Heart left ventricle (tissue), 16 donors: Measurements from ENCODE around the gene RIMS3. TPM values are rescaled to one million over a fixed set of nuclear protein-coding genes. Genes with fewer than 3 reads are reported as not detected.

Experiments
- ATAC-seq, 4 donors: fragments of 200-7000 bp; cut with Tn5 transposase; one replicate each; pipeline ENCODE4 v1.9.1; 2020 to 2022; ENCODE audit warnings: moderate library complexity in 4 of 4, mild to moderate bottlenecking in 3 of 4, moderate number of reproducible peaks in 1 of 4
- DNase-seq, 5 donors: peaks; one replicate each; pipeline ENCODE4 v3.0.0-alpha.2; 2020
- H3K27ac ChIP-seq, 12 donors: fragments of 200-600 bp; sonication (generic) in 4 of 12; one replicate each; pipeline versions ENCODE4 v1.5.0 to v1.8.0; 2016 to 2022; ENCODE audit warnings: mild to moderate bottlenecking in 2 of 12
- H3K27me3 ChIP-seq, 9 donors: fragments of 200-600 bp; sonication (generic) in 2 of 9; one replicate each; pipeline versions ENCODE4 v1.5.1 to v1.8.0; 2016 to 2022; ENCODE audit warnings: mild to moderate bottlenecking in 3 of 9
- H3K36me3 ChIP-seq, 9 donors: fragments of 200-600 bp; sonication (generic) in 2 of 9; one replicate each; pipeline versions ENCODE4 v1.5.0 to v1.8.0; 2018 to 2022; ENCODE audit warnings: mild to moderate bottlenecking in 2 of 9
- H3K4me1 ChIP-seq, 12 donors: fragments of 200-600 bp; sonication (generic) in 4 of 12; one replicate each; pipeline versions ENCODE4 v1.5.0 to v1.8.0; 2016 to 2022; ENCODE audit warnings: mild to moderate bottlenecking in 3 of 12
- H3K4me3 ChIP-seq, 12 donors: fragments of 200-600 bp; sonication (generic) in 4 of 12; one replicate each; pipeline versions ENCODE4 v1.5.0 to v1.8.0; 2017 to 2022; ENCODE audit warnings: mild to moderate bottlenecking in 9 of 12, moderate library complexity in 4 of 12
- H3K9me3 ChIP-seq, 12 donors: fragments of 200-600 bp; sonication (generic) in 4 of 12; one replicate each; pipeline versions ENCODE4 v1.5.0 to v1.8.0; 2016 to 2022; ENCODE audit warnings: mild to moderate bottlenecking in 1 of 12
- CTCF ChIP-seq, 12 donors: fragments of 200-600 bp; sonication (generic) in 4 of 12; IDR thresholded peaks; one replicate each; pipeline versions ENCODE4 v1.5.0 to v1.8.0; 2018 to 2022; ENCODE audit warnings: antibody characterized with exemption in 12 of 12, mild to moderate bottlenecking in 5 of 12
- POLR2A ChIP-seq, 2 donors: fragments of 450-650 bp; IDR thresholded peaks; one replicate each; pipeline ENCODE4 v1.6.1; 2017; ENCODE audit warnings: antibody characterized with exemption in 2 of 2, mild to moderate bottlenecking in 2 of 2, moderate library complexity in 2 of 2
- WGBS, 4 donors: extraction: QIAGEN DNeasy Blood & Tissue Kit in 2 of 4; methylation state at CpG; one replicate each; pipeline versions ENCODE4 v1.1.5 to v1.1.7; 2013 to 2018; 5-methylcytosine and 5-hydroxymethylcytosine counted together
- intact Hi-C, 10 donors: fragments of 100-400 bp; cut with DNase I; formaldehyde crosslinking; loops; one replicate each; pipeline versions ENCODE4 v1.11.1 to v1.14.2; 2022
- polyA plus RNA-seq, 2 donors: library from polyadenylated mRNA; stranded (reverse); fragments of 200-250 nt; gene quantifications; one replicate each; pipeline ENCODE4 v1.2.3, GENCODE V29; 2013
- total RNA-seq, 9 donors: library from RNA; depleted of rRNA in 2 of 9; stranded (reverse); fragments of >200 nt in 2 of 9; fragmentation: NEBNext Ultra II Directional in 3 of 9; extraction: Animal tissue kit (Norgen Biotek cat#: 25700) in 3 of 9; gene quantifications; one replicate each; pipeline versions ENCODE4 v1.1.0 to v1.2.4, GENCODE V29; 2016 to 2023
- donor health status: ischemic (EF 13 %, LVEDD 7.1; RV severe dilation, severe dysfunction).
- donor health status: healthy with polysubstance abuse.
- donor health status: DM: no; HTN: yes; CAD: no.
- donor health status: DM: no; HTN: no; CAD: no.
- donor health status: ischemic (EF 25% LVEDD 6.9; RV normal size, moderate dysfunction).
- donor health status: ischemic (EF 25% LVEDD 5.7; RV mildly dilated, moderate dysfunction).
- donor health status: healthy.
- donor health status: DM: yes; HTN: yes; CAD: no.
- donor health status: ischemic (EF 35%, LVEDD 5.7; RV mildly dilated, moderate dysfunction).
- donor health status: nonischemic (EF 11% LVEDD 7.7; RV severe dilation, severe dysfunction).
- donor health status: DM: yes; HTN: yes; CAD: no.
- donor health status: PGD.
- donor health status: ischemic (EF 29% LVEDD 5.4; RV normal size, mild dysfunction).
- donor health status: nonischemic (EF 23%, LVEDD 6.1; RV moderate dilation, normal function).

The RIMS3 gene
- total and polyA plus RNA-seq, 11 donors, result 0.23 to 3.0 (median 1.00) TPM

DNA sequence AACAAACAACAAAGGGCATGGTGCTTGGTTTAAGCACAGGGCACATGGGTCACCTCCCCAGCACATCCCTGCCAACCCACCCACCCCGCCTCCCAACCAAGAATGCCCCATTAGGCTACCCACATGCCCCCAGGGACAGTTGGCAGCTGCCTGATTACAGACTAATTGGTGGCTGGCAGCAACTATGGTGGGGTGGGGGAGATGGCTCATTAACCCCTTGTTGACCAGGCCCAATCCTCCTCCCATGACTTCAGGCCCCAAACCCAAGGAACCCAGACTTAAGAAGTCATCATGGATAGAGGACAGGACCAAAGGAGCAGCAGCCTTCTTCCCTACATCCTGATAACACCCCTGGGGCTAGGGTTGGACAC, 1.3 kb downstream of the RIMS3 start:
- DNase-seq (no peak), ATAC-seq (no peak)
- TF ChIP-seq CTCF (IDR thresholded peaks at IDR 0.05) (no peak), POLR2A (IDR thresholded peaks at IDR 0.05) (no peak)
- H3K36me3 ChIP-seq, result no peaks in the 10 kb centered on the region
- intact Hi-C loops, result loop anchor here in 4 of 10 donors (5.0 to 10.0 kb wide), 3 partner anchors 37 to 49 kb away; no protein-coding TSS in a partner anchor
- H3K27ac ChIP-seq, result no peak overlapping the region
- WGBS, 4 donors, result 93 to 100% (median 96%) methylated on average over 1 of the region's 1 CpG; no CpG with 5 or more reads in 1 of the 4 donors
- H3K4me1 ChIP-seq, result peaks cover 0 to 27% (median 9%) of the 10 kb centered on the region in 12 donors
- no peaks in the 10 kb centered on the region for H3K9me3 ChIP-seq
- no peaks in the 10 kb centered on the region for H3K27me3 ChIP-seq
- no peak overlapping the region for H3K4me3 ChIP-seq

DNA sequence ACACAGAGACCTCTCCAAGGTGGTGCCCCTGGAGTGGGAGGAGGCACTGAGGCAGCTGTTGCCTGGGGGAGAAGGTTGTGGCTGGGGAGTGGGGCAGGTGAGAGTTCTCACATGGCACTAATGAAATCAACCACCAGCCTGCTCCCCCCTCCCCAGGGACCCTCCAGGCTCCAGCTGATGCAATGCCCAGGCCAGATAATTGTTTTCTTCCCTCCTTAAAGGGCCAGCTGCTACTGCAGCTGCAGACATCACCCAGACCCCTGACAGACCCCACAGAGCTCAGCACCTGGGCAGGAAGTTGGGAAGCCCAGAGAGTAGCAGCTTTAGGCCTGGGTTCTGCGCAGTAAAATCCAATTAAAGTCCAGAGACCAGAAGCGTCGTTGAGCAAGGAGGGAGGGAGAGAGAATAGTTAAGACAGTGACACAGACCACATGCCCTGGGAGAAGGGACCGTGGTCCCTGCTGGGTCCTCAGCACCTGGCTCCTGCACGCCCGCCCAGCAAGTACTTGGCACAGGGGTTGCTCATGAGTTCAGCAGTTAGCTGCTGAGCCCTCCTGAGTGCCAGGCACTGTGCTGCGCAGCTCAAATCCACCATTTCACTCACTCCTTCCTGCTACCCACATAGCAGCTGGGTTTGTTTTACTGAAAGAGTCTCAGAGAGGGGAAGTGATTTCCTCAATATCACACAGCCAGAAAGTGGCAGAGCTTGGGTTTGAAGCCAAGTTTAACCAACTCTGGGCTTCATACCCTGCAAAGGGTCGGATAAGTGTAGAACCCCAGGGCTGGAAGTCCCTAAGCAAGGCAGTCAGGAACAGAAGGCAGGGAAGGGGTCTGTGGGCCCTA, 1.9 kb downstream of the RIMS3 start:
- WGBS, 4 donors, result 54 to 74% (median 62%) methylated on average over 8 of the region's 8 CpGs
- intact Hi-C loops, result loop anchor here in 4 of 10 donors (5.0 to 10.0 kb wide), 3 partner anchors 36 to 49 kb away; no protein-coding TSS in a partner anchor
- ATAC-seq (no peak), DNase-seq (no peak)
- H3K27me3 ChIP-seq, result no peaks in the 10 kb centered on the region
- no peaks in the 10 kb centered on the region for H3K9me3 ChIP-seq
- no peak overlapping the region for H3K4me3 ChIP-seq
- peaks cover 0 to 21% (median 9%) of the 10 kb centered on the region in 12 donors for H3K4me1 ChIP-seq
- no peaks in the 10 kb centered on the region for H3K36me3 ChIP-seq
- TF ChIP-seq POLR2A (IDR thresholded peaks at IDR 0.05) (no peak), CTCF (IDR thresholded peaks at IDR 0.05) (no peak)
- peak overlapping the region in 1 of 12 donors; percentile 17 for H3K27ac ChIP-seq

GRCh38 chr1:40662864-40663263, 2.6 kb downstream of the RIMS3 start:
- H3K9me3 ChIP-seq, result no peaks in the 10 kb centered on the region
- DNase-seq (no peak), ATAC-seq (no peak)
- intact Hi-C loops, result loop anchor here in 4 of 10 donors (5.0 to 10.0 kb wide), 3 partner anchors 36 to 48 kb away; no protein-coding TSS in a partner anchor
- H3K27ac ChIP-seq, result peak overlapping the region in 1 of 12 donors; percentile 17
- no peak overlapping the region for H3K4me3 ChIP-seq
- no peaks in the 10 kb centered on the region for H3K27me3 ChIP-seq
- 80 to 88% (median 83%) methylated on average over 2 to 4 of the region's 4 CpGs for WGBS, 4 donors
- peaks cover 0 to 20% (median 9%) of the 10 kb centered on the region in 12 donors for H3K4me1 ChIP-seq
- no peak for TF ChIP-seq POLR2A (IDR thresholded peaks at IDR 0.05)
- TF ChIP-seq CTCF (IDR thresholded peaks at IDR 0.05), result no peak
- H3K36me3 ChIP-seq, result no peaks in the 10 kb centered on the region

DNA sequence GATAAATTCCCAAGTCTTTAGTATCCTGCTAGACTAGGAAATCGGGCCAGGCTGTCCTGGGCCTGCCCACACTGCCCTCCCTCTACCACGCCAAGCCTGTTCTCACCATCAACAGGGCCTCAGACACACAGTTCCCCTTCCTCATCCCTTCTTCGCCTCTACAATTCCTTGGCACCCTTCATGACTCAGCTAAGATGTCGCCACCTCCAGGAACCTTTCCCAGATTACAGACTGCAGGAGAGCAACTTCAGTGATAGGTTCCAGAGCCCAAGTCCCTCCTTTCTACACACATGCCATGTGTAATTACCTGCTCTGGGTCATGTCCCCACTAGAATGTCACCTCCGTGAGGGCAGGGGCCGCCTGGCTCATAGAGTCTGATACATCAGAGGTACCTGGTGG, 3.3 kb downstream of the RIMS3 start:
- Histone ChIP-seq H3K9me3 (no peaks in the 10 kb centered on the region), H3K4me3 (no peak overlapping the region), H3K36me3 (no peaks in the 10 kb centered on the region), H3K27me3 (no peaks in the 10 kb centered on the region), H3K4me1 (peaks cover 0 to 20% (median 9%) of the 10 kb centered on the region in 12 donors), H3K27ac (no peak overlapping the region)
- intact Hi-C loops, result loop anchor here in 4 of 10 donors (5.0 to 10.0 kb wide), 3 partner anchors 35 to 47 kb away; no protein-coding TSS in a partner anchor
- no peak for DNase-seq
- WGBS, 4 donors, result 74 to 86% (median 83%) methylated on average over 6 of the region's 6 CpGs
- ATAC-seq, result no peak
- TF ChIP-seq POLR2A (IDR thresholded peaks at IDR 0.05), result no peak
- TF ChIP-seq CTCF (IDR thresholded peaks at IDR 0.05), result no peak
